Urinary bladder (tissue), 4 donors: ENCODE measurements around the gene DNM3. TPM values are rescaled to one million over a fixed set of nuclear protein-coding genes. Genes with fewer than 3 reads are reported as not detected.
"Not testable (repeated sequence)": the region's sequence is repeated elsewhere in the genome, so short reads cannot be mapped to it uniquely, and the experiment has no call there.

Source experiments
- DNase-seq: peaks from one replicate; pipeline ENCODE4 v3.0.0-alpha.2; 2015; ENCODE audit errors: extremely low spot score
- H3K27ac ChIP-seq: one replicate; pipeline ENCODE4 v1.5.1; 2013; ENCODE audit warnings: low read depth, mild to moderate bottlenecking, moderate library complexity
- H3K36me3 ChIP-seq: one replicate; pipeline ENCODE4 v1.6.1; 2013; ENCODE audit warnings: mild to moderate bottlenecking, moderate library complexity; ENCODE audit not compliant: insufficient read depth
- H3K4me1 ChIP-seq: one replicate; pipeline ENCODE4 v1.6.1; 2013; ENCODE audit warnings: mild to moderate bottlenecking, moderate library complexity; ENCODE audit not compliant: insufficient read depth
- H3K4me3 ChIP-seq: one replicate; pipeline ENCODE4 v1.5.1; 2013; ENCODE audit warnings: low read depth, low read length
- WGBS: extraction: QIAGEN DNeasy Blood & Tissue Kit; methylation state at CpG from one replicate; pipeline ENCODE4 v1.1.7; 2013; 5-methylcytosine and 5-hydroxymethylcytosine counted together
- polyA plus RNA-seq: library from polyadenylated mRNA; stranded (reverse); fragments of 200-250 nt; gene quantifications from one replicate; pipeline ENCODE4 v1.2.3, GENCODE V29; 2013
- total RNA-seq: library from RNA; depleted of rRNA; stranded (reverse); fragments of >200 nt; gene quantifications from one replicate; pipeline ENCODE4 v1.2.3, GENCODE V29; 2014
- donor health status: healthy with polysubstance abuse.
- donor health status: healthy.

DNM3 gene
- total and polyA plus RNA-seq, 2 donors = 3.2 to 11.7 TPM

- Histone ChIP-seq H3K4me1 (no peaks in the 10 kb centered on the region), H3K36me3 (peaks cover 1% of the 10 kb centered on the region), H3K4me3 (no peak overlapping the region), H3K27ac (no peak overlapping the region)
- no peak for DNase-seq
- WGBS = 83% methylated on average over 1 of the region's 1 CpG
Observed at GRCh38 chr1:172277275-172277674, 436.0 kb downstream of the DNM3 start.

DNA sequence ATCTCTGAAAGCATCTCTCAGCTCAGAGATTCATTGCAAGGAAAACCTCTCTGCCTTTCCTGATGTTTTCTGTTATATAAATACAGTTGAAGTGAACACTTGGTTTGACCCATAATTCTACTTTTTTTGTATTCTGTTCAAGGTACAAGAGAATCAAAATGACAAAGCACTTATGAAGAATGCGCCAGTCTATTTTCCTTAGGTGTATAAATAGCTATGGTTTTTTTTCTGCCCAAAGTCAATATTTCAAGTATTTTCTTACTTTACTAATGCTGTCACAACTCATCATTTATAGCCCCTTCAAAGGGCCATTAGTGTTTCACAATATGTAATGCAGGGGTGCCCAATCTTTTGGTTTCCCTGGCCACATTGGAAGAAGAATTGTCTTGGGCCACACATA lies 436.7 kb downstream of the DNM3 start:
- no peak overlapping the region for H3K27ac ChIP-seq
- DNase-seq = no peak
- no peaks in the 10 kb centered on the region for H3K4me1 ChIP-seq
- H3K36me3 ChIP-seq = peaks cover 1% of the 10 kb centered on the region
- no peak overlapping the region for H3K4me3 ChIP-seq
- WGBS = 99% methylated on average over 1 of the region's 1 CpG

DNA sequence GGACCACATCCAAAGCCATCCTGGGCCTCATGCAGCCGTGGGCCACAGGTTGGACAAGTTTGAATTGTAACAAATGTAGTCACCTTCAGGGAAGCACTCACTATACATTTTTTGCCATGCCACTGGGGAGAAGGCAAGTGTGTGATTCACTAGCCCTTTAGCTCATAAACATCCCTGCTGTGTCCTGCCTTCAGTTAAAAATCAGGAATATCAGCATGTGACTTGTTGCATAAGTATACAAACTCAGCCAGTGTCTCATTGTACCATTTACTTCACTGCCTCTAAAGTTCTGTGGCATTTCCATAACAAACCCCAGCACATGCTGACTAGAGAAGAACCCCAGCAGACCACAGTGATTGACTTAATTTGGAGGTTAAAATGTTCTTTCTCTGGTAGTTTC lies 437.2 kb downstream of the DNM3 start:
- WGBS = 79% methylated on average over 1 of the region's 1 CpG
- H3K36me3 ChIP-seq = peaks cover 1% of the 10 kb centered on the region
- H3K27ac ChIP-seq = no peak overlapping the region
- H3K4me3 ChIP-seq = no peak overlapping the region
- no peaks in the 10 kb centered on the region for H3K4me1 ChIP-seq
- no peak for DNase-seq

GRCh38 chr1:172279939-172280636 lies 438.8 kb downstream of the DNM3 start:
- 92% methylated on average over 4 of the region's 4 CpGs for whole genome bisulfite sequencing
- Histone ChIP-seq H3K27ac (no peak overlapping the region), H3K4me1 (no peaks in the 10 kb centered on the region), H3K4me3 (no peak overlapping the region), H3K36me3 (peaks cover 1% of the 10 kb centered on the region)
- DNase-seq = no peak

DNA sequence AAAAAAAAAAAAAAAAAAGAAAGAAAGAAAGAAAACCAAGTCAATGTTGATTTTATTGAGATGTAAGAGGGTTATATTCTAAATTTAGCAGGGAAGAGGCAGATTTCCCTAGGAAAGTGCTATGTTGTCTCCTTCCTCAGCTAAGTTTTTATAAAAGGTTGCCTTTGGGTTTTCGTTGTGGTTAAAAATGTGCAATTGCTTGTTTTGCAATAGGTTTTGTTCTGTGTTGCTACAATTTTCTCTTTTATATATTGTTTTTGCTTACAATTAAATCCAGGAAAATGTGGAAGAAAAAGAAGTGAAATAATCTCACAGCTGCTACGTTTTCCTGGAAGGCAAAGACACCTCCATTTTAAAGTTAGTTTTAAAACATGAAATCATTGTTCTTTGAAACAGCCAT lies 442.5 kb downstream of the DNM3 start:
- Histone ChIP-seq H3K36me3 (no peaks in the 10 kb centered on the region), H3K4me1 (no peaks in the 10 kb centered on the region), H3K4me3 (no peak overlapping the region), H3K27ac (no peak overlapping the region)
- no peak for DNase-seq
- 84% methylated on average over 2 of the region's 2 CpGs for WGBS

- no peaks in the 10 kb centered on the region for H3K36me3 ChIP-seq
- no peak overlapping the region for H3K4me3 ChIP-seq
- H3K4me1 ChIP-seq = no peaks in the 10 kb centered on the region
- no peak for DNase-seq
- no peak overlapping the region for H3K27ac ChIP-seq
- 62% methylated on average over 2 of the region's 2 CpGs for WGBS
Observed at GRCh38 chr1:172286629-172287076, 445.4 kb downstream of the DNM3 start.

DNA sequence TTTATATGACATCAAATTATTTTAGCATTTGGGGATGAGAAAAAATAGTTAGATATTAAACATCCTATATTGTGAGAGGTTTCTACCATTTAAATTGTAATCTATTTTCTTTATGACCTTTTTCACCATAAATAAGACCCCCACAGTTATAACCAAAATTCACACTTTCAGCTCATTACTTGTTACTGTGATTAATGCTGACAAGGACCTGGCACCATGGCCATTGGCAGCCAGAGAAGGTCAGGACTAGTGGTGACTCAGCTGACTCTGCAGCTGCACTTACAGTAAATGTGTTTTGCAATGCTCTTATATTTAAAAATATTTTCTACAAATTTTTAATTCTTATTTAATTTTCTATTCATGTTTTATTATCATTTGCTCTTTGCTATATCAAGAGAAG lies 445.9 kb downstream of the DNM3 start:
- Histone ChIP-seq H3K4me3 (no peak overlapping the region), H3K36me3 (no peaks in the 10 kb centered on the region), H3K4me1 (no peaks in the 10 kb centered on the region), H3K27ac (no peak overlapping the region)
- no peak for DNase-seq

- Histone ChIP-seq H3K4me1 (no peaks in the 10 kb centered on the region), H3K4me3 (no peak overlapping the region), H3K27ac (no peak overlapping the region), H3K36me3 (no peaks in the 10 kb centered on the region)
- 59% methylated on average over 4 of the region's 4 CpGs for WGBS
- no peak for DNase-seq
Observed at GRCh38 chr1:172288581-172288980, 447.3 kb downstream of the DNM3 start.

GRCh38 chr1:172289448-172289847 lies 448.1 kb downstream of the DNM3 start:
- WGBS = 93% methylated on average over 2 of the region's 2 CpGs
- H3K36me3 ChIP-seq = no peaks in the 10 kb centered on the region
- H3K4me1 ChIP-seq = no peaks in the 10 kb centered on the region
- H3K4me3 ChIP-seq = no peak overlapping the region
- no peak overlapping the region for H3K27ac ChIP-seq
- DNase-seq = no peak

DNA sequence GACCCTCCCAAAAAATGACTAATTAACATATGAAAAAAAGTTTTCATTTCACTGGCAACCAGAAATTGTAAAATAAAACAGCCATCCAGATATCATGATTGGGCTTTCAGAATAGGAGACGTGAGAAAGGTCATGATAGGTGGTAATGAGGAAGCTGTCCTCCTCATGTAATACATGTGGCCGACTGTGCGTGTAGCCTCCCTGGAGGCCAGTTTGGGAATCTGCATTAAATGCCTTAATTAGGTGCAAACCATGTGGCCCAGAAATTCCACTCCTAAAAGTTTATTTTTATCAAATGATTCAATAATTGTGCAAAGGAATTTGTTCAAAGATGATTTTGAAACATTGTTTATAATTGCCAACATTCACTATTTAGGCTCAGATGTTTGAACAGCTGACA lies 451.5 kb downstream of the DNM3 start:
- H3K27ac ChIP-seq = no peak overlapping the region
- DNase-seq = no peak
- H3K36me3 ChIP-seq = no peaks in the 10 kb centered on the region
- no peak overlapping the region for H3K4me3 ChIP-seq
- H3K4me1 ChIP-seq = no peaks in the 10 kb centered on the region
- WGBS = 88% methylated on average over 3 of the region's 3 CpGs

DNA sequence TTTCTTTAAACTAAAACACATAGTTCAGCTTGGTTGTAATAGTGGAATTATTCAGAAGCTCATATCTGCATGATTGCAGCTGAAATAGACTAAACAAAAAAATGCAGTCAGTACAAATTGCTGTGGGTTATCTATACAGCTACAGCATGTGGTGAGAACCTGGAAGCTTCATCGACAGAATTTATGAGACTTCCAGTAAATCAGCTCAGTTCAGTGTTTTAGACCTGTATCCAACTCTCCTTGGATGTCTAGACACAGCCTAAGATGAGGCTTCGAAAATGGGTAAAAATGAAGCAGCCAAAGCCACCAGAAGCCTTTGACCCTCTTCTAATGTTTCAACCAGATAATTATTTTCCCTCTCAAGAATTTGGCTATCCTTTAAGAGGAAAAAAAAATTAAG lies 452.1 kb downstream of the DNM3 start:
- H3K27ac ChIP-seq = no peak overlapping the region
- H3K4me3 ChIP-seq = no peak overlapping the region
- no peaks in the 10 kb centered on the region for H3K36me3 ChIP-seq
- H3K4me1 ChIP-seq = no peaks in the 10 kb centered on the region
- DNase-seq = no peak
- WGBS = 50% methylated on average over 2 of the region's 2 CpGs

DNA sequence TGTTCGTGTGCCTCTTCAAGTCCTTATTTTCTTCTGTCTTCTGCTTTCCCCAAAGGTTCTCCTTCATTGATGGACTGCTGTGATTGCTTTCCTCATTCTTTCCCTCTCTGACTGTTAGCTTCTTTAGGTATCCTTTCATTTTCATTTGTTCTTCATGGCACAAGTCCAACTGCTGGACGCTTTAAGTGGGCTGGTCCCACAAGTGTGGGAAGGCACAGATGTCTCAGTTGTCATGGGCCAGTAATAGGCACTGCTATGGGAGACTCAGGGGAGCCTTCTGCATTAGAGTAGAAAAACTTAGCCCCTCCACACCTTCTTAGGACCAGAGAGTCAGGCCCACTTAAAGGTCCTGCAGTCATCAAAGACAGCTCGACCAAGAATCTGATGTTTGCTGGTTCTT lies 456.8 kb downstream of the DNM3 start:
- Histone ChIP-seq H3K36me3 (no peaks in the 10 kb centered on the region), H3K4me1 (no peaks in the 10 kb centered on the region), H3K4me3 (no peak overlapping the region), H3K27ac (no peak overlapping the region)
- no peak for DNase-seq
- 78% methylated on average over 3 of the region's 3 CpGs for WGBS

DNA sequence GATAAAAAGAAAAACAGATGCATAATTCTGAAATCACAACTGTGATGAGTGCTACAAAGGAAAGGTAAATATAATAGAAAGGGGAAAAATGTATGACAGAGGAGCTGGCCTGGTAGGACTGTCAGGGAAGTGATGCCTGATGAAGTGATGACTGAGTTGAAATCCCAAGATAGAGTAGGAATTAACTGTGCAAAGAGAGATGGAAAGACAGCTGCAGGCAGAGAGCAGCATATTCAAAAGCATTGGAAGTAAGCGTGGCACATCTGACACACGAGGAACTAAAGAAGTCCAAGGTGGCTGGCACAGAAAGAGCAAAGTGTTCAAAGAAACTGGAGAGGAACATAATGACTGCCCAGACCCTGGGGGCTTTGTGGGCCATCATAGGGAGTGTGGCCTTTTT lies 457.6 kb downstream of the DNM3 start:
- H3K36me3 ChIP-seq = no peaks in the 10 kb centered on the region
- 91% methylated on average over 2 of the region's 2 CpGs for WGBS
- no peak overlapping the region for H3K4me3 ChIP-seq
- no peak overlapping the region for H3K27ac ChIP-seq
- no peaks in the 10 kb centered on the region for H3K4me1 ChIP-seq
- no peak for DNase-seq

DNA sequence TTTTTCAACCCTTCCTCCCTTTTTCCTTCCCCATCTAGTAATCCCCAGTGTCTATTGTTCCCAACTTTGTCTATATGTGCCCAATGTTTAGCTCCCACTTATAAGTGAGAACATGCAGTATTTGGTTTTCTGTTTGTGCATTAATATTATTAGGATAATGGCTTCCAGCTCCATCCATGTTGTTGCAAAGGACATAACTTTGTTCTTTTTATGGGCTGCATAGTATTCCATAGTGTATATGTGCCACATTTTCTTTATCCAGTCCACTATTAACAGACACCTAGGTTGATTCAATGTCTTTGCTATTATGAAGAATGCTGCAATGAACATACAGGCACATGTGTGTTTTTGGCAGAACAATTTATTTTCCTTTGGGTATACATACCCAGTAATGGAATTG lies 458.2 kb downstream of the DNM3 start:
- H3K4me3 ChIP-seq = no peak overlapping the region
- DNase-seq = no peak

GRCh38 chr1:172307508-172307907 lies 466.2 kb downstream of the DNM3 start:
- H3K27ac ChIP-seq, H3K4me3 ChIP-seq, H3K36me3 ChIP-seq, H3K4me1 ChIP-seq, DNase-seq: not testable (repeated sequence)
- WGBS = 85% methylated on average over 4 of the region's 4 CpGs

More for the DNA sequence above, 458.2 kb downstream of the DNM3 start:
- no peak overlapping the region for H3K27ac ChIP-seq
- no peaks in the 10 kb centered on the region for H3K36me3 ChIP-seq
- no peaks in the 10 kb centered on the region for H3K4me1 ChIP-seq
